A673 (cell line): Measurements from ENCODE around the gene SLC16A8. TPM values are rescaled to one million over a fixed set of nuclear protein-coding genes. Genes with fewer than 3 reads are reported as not detected.

Source experiments
- BruUV-seq: library from RNA; stranded (reverse); fragments of 400-500 nt; replicated peaks from 2 replicates; lab custom pipeline; 2021; lab: Mats Ljungman, UMichigan
- CTCF ChIA-PET: fragments of 300-600 bp; sonication (Branson Sonifier 250); formaldehyde crosslinking; loops from one replicate; lab custom pipeline; 2022; ENCODE audit warnings: antibody characterized with exemption; lab: Charles Lee
- POLR2A ChIA-PET: fragments of 300-600 bp; sonication (Branson Sonifier 250); formaldehyde crosslinking; loops from one replicate; lab custom pipeline; 2022; ENCODE audit warnings: antibody characterized with exemption; ENCODE audit not compliant: low non-redundant PET; lab: Charles Lee
- DNase-seq: peaks from one replicate; pipeline ENCODE4 v3.0.0-alpha.2; 2015; ENCODE audit warnings: low spot score
- H3K27ac ChIP-seq: fragments of 200-600 bp; sonication (generic); 2 replicates; pipeline ENCODE4 v1.5.1; 2016; ENCODE audit warnings: mixed run types, low read depth, mild to moderate bottlenecking, mixed read lengths, antibody characterized with exemption, low read length; ENCODE audit not compliant: poor library complexity, severe bottlenecking
- H3K27me3 ChIP-seq: fragments of 200-600 bp; sonication (generic); replicated peaks from 2 replicates; pipeline ENCODE4 v1.6.1; 2017; ENCODE audit warnings: mixed run types, low read depth, mild to moderate bottlenecking, mixed read lengths, antibody characterized with exemption, low read length; ENCODE audit not compliant: insufficient read depth, poor library complexity
- H3K36me3 ChIP-seq: fragments of 200-600 bp; sonication (generic); 2 replicates; pipeline ENCODE4 v1.6.1; 2016; ENCODE audit warnings: mixed run types, mild to moderate bottlenecking, mixed read lengths, antibody characterized with exemption, low read length; ENCODE audit not compliant: insufficient read depth, poor library complexity, severe bottlenecking
- H3K4me1 ChIP-seq: fragments of 200-600 bp; sonication (generic); 2 replicates; pipeline ENCODE4 v1.6.1; 2017; ENCODE audit warnings: mixed run types, mild to moderate bottlenecking, mixed read lengths, antibody characterized with exemption, low read length; ENCODE audit not compliant: insufficient read depth, poor library complexity, severe bottlenecking
- H3K4me3 ChIP-seq: fragments of 200-600 bp; sonication (generic); 2 replicates; pipeline ENCODE4 v1.5.1; 2016; ENCODE audit warnings: low read depth, mixed run types, mild to moderate bottlenecking, mixed read lengths, low read length; ENCODE audit not compliant: poor library complexity, severe bottlenecking
- H3K9me3 ChIP-seq: fragments of 200-600 bp; sonication (generic); 2 replicates; pipeline ENCODE4 v1.6.1; 2016; ENCODE audit warnings: mixed run types, low read depth, mild to moderate bottlenecking, mixed read lengths, antibody characterized with exemption, low read length; ENCODE audit not compliant: poor library complexity, severe bottlenecking
- CTCF ChIP-seq: fragments of 300-800, 200-600 bp; sonication (generic); conservative IDR thresholded peaks from 2 replicates; pipeline ENCODE4 v1.5.1; 2017; ENCODE audit warnings: low read depth, mild to moderate bottlenecking, antibody characterized with exemption, low read length, moderate library complexity, mixed read lengths
- EZH2 ChIP-seq: fragments of 200-600 bp; sonication (generic); IDR thresholded peaks from 2 replicates; pipeline ENCODE4 v1.6.1; 2017; ENCODE audit warnings: borderline replicate concordance, low read depth, mild to moderate bottlenecking, mixed read lengths, antibody characterized with exemption, low read length; ENCODE audit not compliant: poor library complexity, severe bottlenecking
- intact Hi-C: fragments of 100-400 bp; cut with micrococcal nuclease; formaldehyde crosslinking; loops from one replicate; pipeline ENCODE4 v1.10.0; 2022; ENCODE audit not compliant: unreplicated experiment
- total RNA-seq: library from RNA; stranded (reverse); gene quantifications from 2 replicates; pipeline ENCODE4 v1.2.3, GENCODE V29; 2021

SLC16A8 gene
- total RNA-seq, 1 experiment from 2014 or later = not detected

DNA sequence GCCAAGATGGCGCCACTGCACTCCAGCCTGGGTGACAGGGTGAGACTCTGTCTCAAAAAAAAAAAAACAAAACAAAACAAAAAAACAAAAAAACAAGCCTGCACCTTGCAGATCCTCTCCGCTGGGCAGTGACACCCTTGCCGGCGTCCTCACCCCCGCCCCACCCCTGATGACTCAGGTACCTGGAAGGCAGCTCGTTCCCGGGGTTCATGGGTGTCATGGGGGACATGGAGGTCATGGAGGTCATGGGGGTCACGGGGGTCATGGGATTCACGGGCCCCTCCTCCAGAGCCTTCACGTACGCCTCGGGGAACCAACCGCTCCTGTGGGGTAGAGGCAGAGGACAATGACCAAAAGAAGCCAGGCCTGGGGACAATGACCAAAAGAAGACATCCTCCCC lies 3.0 kb upstream of the SLC16A8 start:
- ChIA-PET CTCF (no interaction called here), POLR2A (no interaction called here)
- Histone ChIP-seq H3K27ac (no peak overlapping the region), H3K27me3 (peaks cover 4% of the 10 kb centered on the region), H3K36me3 (no peaks in the 10 kb centered on the region), H3K9me3 (no peaks in the 10 kb centered on the region), H3K4me3 (no peak overlapping the region), H3K4me1 (peaks cover 8% of the 10 kb centered on the region)
- DNase-seq = no peak
- TF ChIP-seq EZH2 (no peak), CTCF (no peak)
- BruUV-seq = no TSS peak
- intact Hi-C loops = no loop called here

- intact Hi-C loops = no loop called here
- TF ChIP-seq EZH2 = no peak
- TF ChIP-seq CTCF = no peak
- no peak for DNase-seq
- H3K36me3 ChIP-seq = no peaks in the 10 kb centered on the region
- no peak overlapping the region for H3K4me3 ChIP-seq
- BruUV-seq = no TSS peak
- ChIA-PET POLR2A (no interaction called here), CTCF (no interaction called here)
- H3K27ac ChIP-seq = no peak overlapping the region
- H3K4me1 ChIP-seq = peaks cover 15% of the 10 kb centered on the region
- no peaks in the 10 kb centered on the region for H3K9me3 ChIP-seq
- H3K27me3 ChIP-seq = peaks cover 10% of the 10 kb centered on the region
Measured at GRCh38 chr22:38086001-38086845, 2.2 kb upstream of the SLC16A8 start.

- peaks cover 15% of the 10 kb centered on the region for H3K27me3 ChIP-seq
- no peaks in the 10 kb centered on the region for H3K9me3 ChIP-seq
- no peak overlapping the region for H3K4me3 ChIP-seq
- ChIA-PET CTCF (no interaction called here), POLR2A (no interaction called here)
- no peak overlapping the region for H3K27ac ChIP-seq
- no peaks in the 10 kb centered on the region for H3K36me3 ChIP-seq
- intact Hi-C loops = no loop called here
- no TSS peak for BruUV-seq
- no peak for TF ChIP-seq CTCF
- no peak for TF ChIP-seq EZH2
- no peak for DNase-seq
- H3K4me1 ChIP-seq = peaks cover 19% of the 10 kb centered on the region
Measured at GRCh38 chr22:38085501-38085900, 1.5 kb upstream of the SLC16A8 start.
